Testis (tissue), 2 donors: ENCODE measurements around the gene DNAI1.
"Not testable (repeated sequence)": the region's sequence is repeated elsewhere in the genome, so short reads cannot be mapped to it uniquely, and the experiment has no call there.

Experiments
- CTCF ChIP-seq, 3 experiments: fragments of 450-650 bp in 2 of 3; fragments of 200-600 bp in 1 of 3; sonication (generic) in 1 of 3; IDR thresholded peaks; one replicate each; pipeline ENCODE4 v1.5.1; 2016 to 2019; ENCODE audit warnings: antibody characterized with exemption in 3 of 3, mild to moderate bottlenecking in 2 of 3, moderate library complexity in 1 of 3
- POLR2A ChIP-seq: fragments of 450-650 bp; IDR thresholded peaks from one replicate; pipeline ENCODE4 v1.6.1; 2017; ENCODE audit warnings: antibody characterized with exemption, mild to moderate bottlenecking, moderate library complexity

DNA sequence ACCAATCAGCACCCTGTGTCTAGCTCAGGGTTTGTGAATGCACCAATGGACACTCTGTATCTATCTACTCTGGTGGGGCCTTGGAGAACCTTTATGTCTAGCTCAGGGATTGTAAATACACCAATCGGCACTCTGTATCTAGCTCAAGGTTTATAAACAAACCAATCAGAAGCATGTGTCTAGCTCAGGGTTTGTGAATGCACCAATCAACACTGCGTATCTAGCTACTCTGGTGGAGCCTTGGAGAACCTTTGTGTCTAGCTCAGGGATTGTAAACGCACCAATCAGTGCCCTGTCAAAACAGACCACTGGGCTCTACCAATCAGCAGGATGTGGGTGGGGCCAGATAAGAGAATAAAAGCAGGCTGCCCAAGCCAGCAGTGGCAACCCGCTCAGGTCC is 20.1 kb upstream of the DNAI1 start:
- not testable (repeated sequence) for TF ChIP-seq CTCF (IDR thresholded peaks at IDR 0.05); POLR2A
